Smooth muscle cell (in vitro differentiated cells): ENCODE results near the gene DLGAP4. TPM values are rescaled to one million over a fixed set of nuclear protein-coding genes. Genes with fewer than 3 reads are reported as not detected.

Source experiments
- DNase-seq: peaks from one replicate; lab custom pipeline; 2025; ENCODE audit not compliant: unreplicated experiment; lab: John Stamatoyannopoulos, UW
- H2AFZ ChIP-seq: fragments of 200-600 bp; sonication (generic); 2 replicates; pipeline ENCODE4 v1.6.0; 2016; ENCODE audit warnings: antibody characterized with exemption, low read depth, mild to moderate bottlenecking
- H3F3A ChIP-seq: fragments of 200-600 bp; sonication (generic); 2 replicates; pipeline ENCODE4 v1.6.0; 2017; ENCODE audit warnings: antibody characterized with exemption, low read depth
- H3K27ac ChIP-seq: fragments of 200-600 bp; sonication (generic); 2 replicates; pipeline ENCODE4 v1.5.1; 2016; ENCODE audit warnings: low read depth, mild to moderate bottlenecking
- H3K27me3 ChIP-seq: fragments of 200-600 bp; sonication (generic); 2 replicates; pipeline ENCODE4 v1.6.1; 2016; ENCODE audit warnings: low read depth, mild to moderate bottlenecking
- H3K36me3 ChIP-seq: fragments of 200-600 bp; sonication (generic); 2 replicates; pipeline ENCODE4 v1.5.1; 2016; ENCODE audit warnings: low read depth
- H3K4me1 ChIP-seq: fragments of 200-600 bp; sonication (generic); 2 replicates; pipeline ENCODE4 v1.5.1; 2016; ENCODE audit warnings: low read depth
- H3K4me2 ChIP-seq: fragments of 200-600 bp; sonication (generic); 2 replicates; pipeline ENCODE4 v1.6.0; 2016; ENCODE audit warnings: mild to moderate bottlenecking
- H3K4me3 ChIP-seq: fragments of 200-600 bp; sonication (generic); 2 replicates; pipeline ENCODE4 v1.5.1; 2016; ENCODE audit warnings: mild to moderate bottlenecking
- H3K79me2 ChIP-seq: fragments of 200-600 bp; sonication (generic); 2 replicates; pipeline ENCODE4 v1.6.0; 2016; ENCODE audit warnings: low read depth, mild to moderate bottlenecking
- H3K9ac ChIP-seq: fragments of 200-600 bp; sonication (generic); 2 replicates; pipeline ENCODE4 v1.6.0; 2016; ENCODE audit warnings: low read depth
- H3K9me3 ChIP-seq: fragments of 200-600 bp; sonication (generic); replicated peaks from 2 replicates; pipeline ENCODE4 v1.5.1; 2016; ENCODE audit warnings: low read depth
- H4K20me1 ChIP-seq: fragments of 200-600 bp; sonication (generic); 2 replicates; pipeline ENCODE4 v1.6.0; 2016; ENCODE audit warnings: low read depth
- WGBS: methylation state at CpG from one replicate; pipeline ENCODE4 v1.1.7; 2016; ENCODE audit warnings: low lambda C conversion rate; 5-methylcytosine and 5-hydroxymethylcytosine counted together
- polyA plus RNA-seq: library from polyadenylated mRNA; unstranded; fragments of >200 nt; fragmentation: Nextera tagmentation; extraction: Ambion mirVana; gene quantifications from 2 replicates; pipeline ENCODE4 v1.2.1, GENCODE V29; 2016
- total RNA-seq: library from RNA; depleted of rRNA; stranded (reverse); fragments of >200 nt; gene quantifications from 2 replicates; pipeline ENCODE4 v1.2.3, GENCODE V29; 2014
- TF ChIP-seq, protein P1 (sequence below): fragments of 200-600 bp; sonication (generic); IDR thresholded peaks from 2 replicates; pipeline ENCODE4 v1.5.1; 2017; ENCODE audit warnings: borderline replicate concordance, mild to moderate bottlenecking, antibody characterized with exemption; ENCODE audit not compliant: insufficient read depth, poor library complexity, severe bottlenecking

The DLGAP4 gene
- total and polyA plus RNA-seq, 2 experiments from 2014 or later, result 86.8 to 102 TPM

GRCh38 chr20:36538026-36538722 is 232.0 kb downstream of the DLGAP4 start:
- Histone ChIP-seq H3F3A (peaks cover 10% of the 10 kb centered on the region), H3K27ac (no peak overlapping the region), H3K4me2 (no peak overlapping the region), H4K20me1 (peaks cover 16% of the 10 kb centered on the region), H2AFZ (no peak overlapping the region), H3K36me3 (no peaks in the 10 kb centered on the region), H3K27me3 (no peaks in the 10 kb centered on the region), H3K4me1 (peaks cover 17% of the 10 kb centered on the region), H3K4me3 (no peak overlapping the region), H3K9me3 (no peaks in the 10 kb centered on the region), H3K79me2 (peaks cover 24% of the 10 kb centered on the region), H3K9ac (no peak overlapping the region)
- TF ChIP-seq, protein P1, sequence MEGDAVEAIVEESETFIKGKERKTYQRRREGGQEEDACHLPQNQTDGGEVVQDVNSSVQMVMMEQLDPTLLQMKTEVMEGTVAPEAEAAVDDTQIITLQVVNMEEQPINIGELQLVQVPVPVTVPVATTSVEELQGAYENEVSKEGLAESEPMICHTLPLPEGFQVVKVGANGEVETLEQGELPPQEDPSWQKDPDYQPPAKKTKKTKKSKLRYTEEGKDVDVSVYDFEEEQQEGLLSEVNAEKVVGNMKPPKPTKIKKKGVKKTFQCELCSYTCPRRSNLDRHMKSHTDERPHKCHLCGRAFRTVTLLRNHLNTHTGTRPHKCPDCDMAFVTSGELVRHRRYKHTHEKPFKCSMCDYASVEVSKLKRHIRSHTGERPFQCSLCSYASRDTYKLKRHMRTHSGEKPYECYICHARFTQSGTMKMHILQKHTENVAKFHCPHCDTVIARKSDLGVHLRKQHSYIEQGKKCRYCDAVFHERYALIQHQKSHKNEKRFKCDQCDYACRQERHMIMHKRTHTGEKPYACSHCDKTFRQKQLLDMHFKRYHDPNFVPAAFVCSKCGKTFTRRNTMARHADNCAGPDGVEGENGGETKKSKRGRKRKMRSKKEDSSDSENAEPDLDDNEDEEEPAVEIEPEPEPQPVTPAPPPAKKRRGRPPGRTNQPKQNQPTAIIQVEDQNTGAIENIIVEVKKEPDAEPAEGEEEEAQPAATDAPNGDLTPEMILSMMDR, result no peak
- DNase-seq, result no peak
- WGBS, result 94% methylated on average over 11 of the region's 11 CpGs

DNA sequence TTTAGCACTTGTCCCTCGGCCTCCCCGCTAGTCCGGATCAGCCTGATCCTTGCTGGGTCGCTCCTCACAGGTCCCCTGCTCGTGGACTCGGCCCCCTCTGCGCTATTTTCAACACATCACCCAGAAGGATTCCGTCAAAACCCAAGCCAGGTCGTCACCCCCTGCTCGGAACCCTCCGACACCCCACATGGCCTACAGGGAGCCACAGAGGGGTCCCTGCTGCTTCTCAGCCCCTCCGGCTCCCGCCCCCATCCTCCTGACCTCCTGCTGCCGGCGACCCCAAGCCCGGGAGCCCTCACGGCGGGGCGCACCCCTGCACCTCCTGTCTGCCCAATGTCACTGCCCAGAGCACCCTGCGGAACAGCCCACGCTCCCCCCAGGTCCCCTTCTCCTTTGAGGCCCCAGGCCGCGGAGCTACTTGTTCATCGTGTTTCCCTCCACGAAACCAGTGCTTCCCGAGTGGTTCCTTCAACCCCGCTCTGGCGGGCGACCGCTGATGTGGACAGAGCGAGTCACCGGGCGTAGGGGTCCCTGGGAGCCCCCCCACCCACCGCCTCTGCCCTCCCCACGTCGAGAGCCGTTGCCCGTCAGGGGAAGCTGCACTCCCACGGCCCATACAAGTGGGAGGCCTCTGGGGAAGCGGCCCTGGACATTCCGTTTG is 234.5 kb downstream of the DLGAP4 start:
- TF ChIP-seq, protein P1, result no peak
- H3K9me3 ChIP-seq, result no peaks in the 10 kb centered on the region
- H3K4me3 ChIP-seq, result peak overlapping the region; percentile 86
- H3F3A ChIP-seq, result peaks cover 27% of the 10 kb centered on the region
- peaks cover 41% of the 10 kb centered on the region for H4K20me1 ChIP-seq
- H3K36me3 ChIP-seq, result no peaks in the 10 kb centered on the region
- H3K27me3 ChIP-seq, result no peaks in the 10 kb centered on the region
- WGBS, result 14% methylated on average over 33 of the region's 41 CpGs
- peak overlapping the region; percentile 89 for H3K9ac ChIP-seq
- DNase-seq, result no peak
- peak overlapping the region; percentile 79 for H3K27ac ChIP-seq
- peak overlapping the region; percentile 68 for H2AFZ ChIP-seq
- peak overlapping the region; percentile 91 for H3K4me2 ChIP-seq
- peaks cover 26% of the 10 kb centered on the region for H3K4me1 ChIP-seq
- H3K79me2 ChIP-seq, result peaks cover 46% of the 10 kb centered on the region

DNA sequence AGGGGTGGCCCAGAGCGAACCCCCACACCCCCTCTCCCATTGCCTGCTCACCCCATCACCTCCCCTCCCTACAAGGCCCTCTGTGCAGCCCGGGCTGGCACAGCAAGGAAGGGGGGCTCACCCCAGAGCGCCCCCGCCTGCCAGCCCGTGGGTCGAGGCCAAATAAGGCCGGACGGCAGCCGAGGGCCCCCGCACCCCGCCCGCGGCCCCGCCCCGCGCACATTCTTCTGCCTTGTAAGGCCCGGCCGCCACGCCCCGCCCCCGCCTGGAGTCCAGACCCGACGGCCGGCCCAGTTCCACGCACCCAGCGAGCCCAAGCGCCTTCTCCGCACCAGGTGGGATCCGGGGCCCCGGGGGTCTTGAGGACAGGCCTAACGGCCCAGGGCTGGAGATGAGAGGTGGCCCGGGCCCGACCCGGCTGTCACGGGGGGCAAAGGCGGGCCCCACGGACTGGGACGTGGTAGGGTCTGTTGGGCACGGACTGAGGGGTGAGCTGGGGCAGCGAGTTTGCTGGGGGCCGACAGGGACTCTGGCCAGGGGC is 235.2 kb downstream of the DLGAP4 start, which contains the start of gene MYL9:
Gene MYL9, plus strand, starts transcription at position 293 of the 541 bp plus-strand sequence. CDS start 3,366 bp downstream, outside the sequence.
- Histone ChIP-seq H3K27me3 (no peaks in the 10 kb centered on the region), H3K9ac (peak within 1 kb of the TSS; percentile 89), H3K79me2 (peaks cover 52% of the 10 kb centered on the region), H3K4me3 (peak within 1 kb of the TSS; percentile 86), H3K4me2 (peak within 1 kb of the TSS; percentile 91), H3K4me1 (peaks cover 26% of the 10 kb centered on the region), H4K20me1 (peaks cover 48% of the 10 kb centered on the region), H3F3A (peaks cover 31% of the 10 kb centered on the region), H3K36me3 (no peaks in the 10 kb centered on the region), H3K27ac (peak within 1 kb of the TSS; percentile 79), H2AFZ (peak within 1 kb of the TSS; percentile 68), H3K9me3 (no peaks in the 10 kb centered on the region)
- DNase-seq, result peak; percentile 68
- TF ChIP-seq, protein P1, result no peak
- WGBS, result under 1% methylated on average over 27 of the region's 41 CpGs
